DOHH2 (cell line): ENCODE data around the gene RASSF7.

Source experiments
- H3F3A ChIP-seq: fragments of 200-600 bp; sonication (generic), shearing (Covaris generic); 2 replicates; pipeline ENCODE4 v1.6.0; 2016; ENCODE audit warnings: antibody characterized with exemption, mild to moderate bottlenecking; ENCODE audit not compliant: control insufficient read depth, insufficient read depth
- H3K27ac ChIP-seq: fragments of 200-600 bp; sonication (generic); 2 replicates; pipeline ENCODE4 v1.5.1; 2014; ENCODE audit warnings: low read depth, mild to moderate bottlenecking, low read length, moderate library complexity
- H3K27me3 ChIP-seq: fragments of 200-600 bp; sonication (generic); 2 replicates; pipeline ENCODE4 v1.6.1; 2014; ENCODE audit warnings: mild to moderate bottlenecking, low read length, mixed read lengths; ENCODE audit not compliant: control insufficient read depth
- H3K36me3 ChIP-seq: fragments of 200-600 bp; sonication (generic); 2 replicates; pipeline ENCODE4 v1.6.1; 2014; ENCODE audit warnings: mild to moderate bottlenecking, low read length, moderate library complexity, mixed read lengths; ENCODE audit not compliant: control insufficient read depth
- H3K4me1 ChIP-seq: fragments of 200-600 bp; sonication (generic); 2 replicates; pipeline ENCODE4 v1.6.1; 2014; ENCODE audit warnings: mild to moderate bottlenecking, low read length, mixed read lengths; ENCODE audit not compliant: control insufficient read depth
- H3K4me2 ChIP-seq: fragments of 200-600 bp; sonication (generic); 2 replicates; pipeline ENCODE4 v1.6.0; 2014; ENCODE audit warnings: mild to moderate bottlenecking, low read length, moderate library complexity
- H3K4me3 ChIP-seq: fragments of 200-600 bp; sonication (generic); 2 replicates; pipeline ENCODE4 v1.5.1; 2014; ENCODE audit warnings: mild to moderate bottlenecking, low read length, mixed read lengths
- H3K79me2 ChIP-seq: fragments of 200-600 bp; sonication (generic); 2 replicates; pipeline ENCODE4 v1.6.1; 2014; ENCODE audit warnings: mild to moderate bottlenecking, low read length, mixed read lengths; ENCODE audit not compliant: control insufficient read depth
- H3K9me2 ChIP-seq: fragments of 200-600 bp; sonication (generic); replicated peaks from 2 replicates; pipeline ENCODE4 v1.6.1; 2014; ENCODE audit warnings: mild to moderate bottlenecking, low read length, mixed read lengths; ENCODE audit not compliant: control insufficient read depth
- H3K9me3 ChIP-seq: fragments of 200-600 bp; sonication (generic); 2 replicates; pipeline ENCODE4 v1.6.1; 2014; ENCODE audit warnings: antibody characterized with exemption, low read length, mixed read lengths; ENCODE audit not compliant: control insufficient read depth, insufficient read depth
- H4K20me1 ChIP-seq: fragments of 200-600 bp; sonication (generic); 2 replicates; pipeline ENCODE4 v1.6.0; 2014; ENCODE audit warnings: low read depth, mild to moderate bottlenecking, antibody characterized with exemption, low read length, moderate library complexity; ENCODE audit not compliant: control insufficient read depth, insufficient read depth
- EZH2phosphoT487 ChIP-seq: fragments of 200-600 bp; sonication (generic); IDR thresholded peaks from 2 replicates; pipeline ENCODE4 v1.6.1; 2017; ENCODE audit warnings: borderline replicate concordance, mild to moderate bottlenecking, antibody characterized with exemption, low read length, moderate library complexity, mixed read lengths
- TF ChIP-seq, protein P1 (sequence below): fragments of 200-600 bp; sonication (generic); IDR thresholded peaks from one replicate; pipeline ENCODE4 v1.5.1; 2014; ENCODE audit warnings: antibody characterized with exemption, mild to moderate bottlenecking, low read depth, low read length; ENCODE audit not compliant: poor library complexity, severe bottlenecking

The RASSF7 gene

DNA sequence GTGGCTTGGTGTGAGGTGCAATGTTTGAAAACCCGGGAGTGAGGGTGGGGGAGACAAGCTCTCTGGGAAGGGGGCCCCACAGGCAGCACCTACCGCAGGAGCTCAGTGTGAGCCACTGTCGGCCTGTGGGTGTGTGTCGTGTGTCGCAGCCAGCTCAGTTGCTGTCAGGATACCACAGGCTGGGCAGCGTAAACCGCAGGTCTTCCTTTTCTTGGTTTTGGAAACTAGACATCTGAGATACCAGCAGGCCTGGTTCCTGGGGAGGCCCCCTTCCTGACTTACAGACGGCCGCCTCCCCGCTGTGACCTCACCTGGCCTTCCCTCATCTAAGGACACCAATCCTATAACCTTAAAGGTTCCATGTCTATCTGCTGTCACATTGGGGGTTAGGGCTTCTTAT lies 35.6 kb downstream of the RASSF7 start:
- Histone ChIP-seq H3K27me3 (no peaks in the 10 kb centered on the region), H3K79me2 (peaks cover 10% of the 10 kb centered on the region), H4K20me1 (0 out of 2 replicates have a peak, but pooled peaks cover 4% of the 10 kb centered on the region), H3K4me1 (no peaks in the 10 kb centered on the region), H3K27ac (no peak overlapping the region), H3K9me2 (no peaks in the 10 kb centered on the region), H3K36me3 (peaks cover 81% of the 10 kb centered on the region), H3K4me3 (no peak overlapping the region), H3F3A (no peaks in the 10 kb centered on the region), H3K4me2 (no peak overlapping the region), H3K9me3 (no peaks in the 10 kb centered on the region)
- TF ChIP-seq EZH2phosphoT487 = no peak
- TF ChIP-seq, protein P1, sequence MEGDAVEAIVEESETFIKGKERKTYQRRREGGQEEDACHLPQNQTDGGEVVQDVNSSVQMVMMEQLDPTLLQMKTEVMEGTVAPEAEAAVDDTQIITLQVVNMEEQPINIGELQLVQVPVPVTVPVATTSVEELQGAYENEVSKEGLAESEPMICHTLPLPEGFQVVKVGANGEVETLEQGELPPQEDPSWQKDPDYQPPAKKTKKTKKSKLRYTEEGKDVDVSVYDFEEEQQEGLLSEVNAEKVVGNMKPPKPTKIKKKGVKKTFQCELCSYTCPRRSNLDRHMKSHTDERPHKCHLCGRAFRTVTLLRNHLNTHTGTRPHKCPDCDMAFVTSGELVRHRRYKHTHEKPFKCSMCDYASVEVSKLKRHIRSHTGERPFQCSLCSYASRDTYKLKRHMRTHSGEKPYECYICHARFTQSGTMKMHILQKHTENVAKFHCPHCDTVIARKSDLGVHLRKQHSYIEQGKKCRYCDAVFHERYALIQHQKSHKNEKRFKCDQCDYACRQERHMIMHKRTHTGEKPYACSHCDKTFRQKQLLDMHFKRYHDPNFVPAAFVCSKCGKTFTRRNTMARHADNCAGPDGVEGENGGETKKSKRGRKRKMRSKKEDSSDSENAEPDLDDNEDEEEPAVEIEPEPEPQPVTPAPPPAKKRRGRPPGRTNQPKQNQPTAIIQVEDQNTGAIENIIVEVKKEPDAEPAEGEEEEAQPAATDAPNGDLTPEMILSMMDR = no peak

DNA sequence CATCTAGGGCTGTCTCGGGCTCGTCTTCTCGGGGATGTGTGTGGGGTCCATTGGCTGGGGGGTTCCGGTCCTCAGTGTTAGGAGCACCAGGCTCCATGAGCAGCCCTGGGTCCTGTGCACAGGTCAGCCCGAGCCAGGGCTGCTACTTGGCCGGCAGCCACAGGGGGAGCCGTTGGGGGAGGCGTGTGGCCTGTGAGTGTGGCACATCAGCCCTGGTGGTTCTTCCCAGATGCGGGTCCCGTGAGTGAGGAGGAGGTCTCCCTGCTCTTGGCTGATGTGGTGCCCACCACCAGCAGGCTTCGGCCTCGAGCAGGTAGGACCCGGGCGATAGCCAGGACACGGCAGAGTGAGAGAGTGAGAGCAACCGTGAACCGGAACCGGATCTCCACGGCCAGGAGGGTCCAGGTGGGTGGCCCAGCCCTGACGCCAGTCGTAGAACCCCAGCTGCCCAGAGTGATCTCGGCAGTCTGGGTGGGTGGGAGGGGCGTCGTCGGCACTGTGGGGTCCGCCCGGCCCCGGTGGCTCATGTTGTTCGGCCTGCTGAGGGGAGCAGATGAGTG lies 36.5 kb downstream of the RASSF7 start:
- Histone ChIP-seq H3F3A (no peaks in the 10 kb centered on the region), H3K27ac (no peak overlapping the region), H3K4me2 (no peak overlapping the region), H3K36me3 (peaks cover 85% of the 10 kb centered on the region), H3K79me2 (peaks cover 10% of the 10 kb centered on the region), H4K20me1 (0 out of 2 replicates have a peak, but pooled peaks cover 4% of the 10 kb centered on the region), H3K4me3 (no peak overlapping the region), H3K9me3 (no peaks in the 10 kb centered on the region), H3K4me1 (no peaks in the 10 kb centered on the region), H3K9me2 (no peaks in the 10 kb centered on the region), H3K27me3 (no peaks in the 10 kb centered on the region)
- no peak for TF ChIP-seq EZH2phosphoT487
- TF ChIP-seq, protein P1 = peak; percentile 19

DNA sequence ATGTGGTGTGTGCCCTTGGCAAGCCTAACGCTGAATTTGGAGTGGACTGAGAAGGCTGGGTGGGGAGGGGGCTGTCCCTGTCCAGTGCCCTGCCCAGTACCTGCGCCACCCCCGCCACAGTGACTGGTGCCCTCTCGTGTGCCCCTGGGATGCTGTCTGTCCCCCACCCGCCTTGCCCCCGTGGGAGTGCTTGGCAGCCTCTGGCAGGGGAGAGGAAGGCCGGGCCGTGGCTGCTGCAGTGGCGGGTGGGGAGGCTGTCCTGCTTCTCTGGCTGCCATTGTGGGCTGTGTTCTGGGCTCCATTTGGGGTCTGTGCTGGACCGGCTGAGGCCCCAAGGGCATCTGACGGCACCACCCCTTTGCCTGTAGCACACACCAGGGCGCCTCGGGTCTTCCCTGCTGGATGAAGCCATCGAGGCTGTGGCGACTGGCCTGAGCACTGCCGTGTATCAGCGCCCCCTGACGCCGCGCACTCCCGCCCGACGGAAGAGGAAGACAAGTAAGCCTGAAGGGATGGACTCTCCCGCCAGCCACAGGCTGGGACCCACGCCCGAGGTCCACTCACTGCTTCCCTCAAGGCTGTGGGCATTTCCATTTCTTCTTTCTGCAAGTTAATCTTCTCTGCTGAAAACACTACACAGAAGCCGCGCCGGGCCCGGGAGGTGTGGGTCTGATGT lies 37.4 kb downstream of the RASSF7 start:
- Histone ChIP-seq H3K79me2 (peaks cover 10% of the 10 kb centered on the region), H3K36me3 (peaks cover 82% of the 10 kb centered on the region), H4K20me1 (0 out of 2 replicates have a peak, but pooled peaks cover 4% of the 10 kb centered on the region), H3K4me1 (no peaks in the 10 kb centered on the region), H3K9me3 (no peaks in the 10 kb centered on the region), H3F3A (no peaks in the 10 kb centered on the region), H3K4me2 (no peak overlapping the region), H3K27ac (no peak overlapping the region), H3K9me2 (no peaks in the 10 kb centered on the region), H3K4me3 (no peak overlapping the region), H3K27me3 (no peaks in the 10 kb centered on the region)
- TF ChIP-seq EZH2phosphoT487 = no peak
- TF ChIP-seq, protein P1 = no peak
